SU-DHL-6 (cell line): ENCODE measurements around the gene IPCEF1.

Source experiments
- CTCF ChIP-seq: fragments of 200-600 bp; sonication (generic); IDR thresholded peaks from one replicate; pipeline ENCODE4 v1.5.1; 2017; ENCODE audit warnings: antibody characterized with exemption, mild to moderate bottlenecking, low read length, moderate library complexity; ENCODE audit not compliant: insufficient read depth, poor library complexity, severe bottlenecking
- EZH2phosphoT487 ChIP-seq: fragments of 200-600 bp; sonication (generic), shearing (Covaris generic); conservative IDR thresholded peaks from 2 replicates; pipeline ENCODE4 v1.6.1; 2018; ENCODE audit warnings: mild to moderate bottlenecking, antibody characterized with exemption, low read length, moderate library complexity, mixed read lengths

- TF ChIP-seq CTCF: no peak
- no peak for TF ChIP-seq EZH2phosphoT487
These were observed 3.1 kb upstream of the IPCEF1 start for GRCh38 chr6:154359679-154360078.
